Ramos (cell line): Measurements from ENCODE around the gene ZNF470.

ENCODE experiments used
- in situ Hi-C: fragments of 300-500 bp; cut with MboI; formaldehyde crosslinking; loops from one replicate; pipeline ENCODE4 v1.14.3; 2022; ENCODE audit warnings: low sequenced_read_pairs; ENCODE audit not compliant: unreplicated experiment

Gene ZNF470

GRCh38 chr19:56603829-56604228 lies 36.6 kb downstream of the ZNF470 start:
- in situ Hi-C loops: no loop called here

- in situ Hi-C loops: no loop called here
Observed at GRCh38 chr19:56608274-56608964, 41.2 kb downstream of the ZNF470 start.

- in situ Hi-C loops: no loop called here
Observed at GRCh38 chr19:56611288-56611687, 44.0 kb downstream of the ZNF470 start.

- in situ Hi-C loops: no loop called here
Observed at GRCh38 chr19:56612737-56613136, 45.5 kb downstream of the ZNF470 start.

- in situ Hi-C loops: no loop called here
Observed at GRCh38 chr19:56613639-56614038, 46.4 kb downstream of the ZNF470 start.

- in situ Hi-C loops: no loop called here
Observed at GRCh38 chr19:56617531-56617930, 50.3 kb downstream of the ZNF470 start.

- in situ Hi-C loops: no loop called here
Observed at GRCh38 chr19:56619121-56619520, 51.9 kb downstream of the ZNF470 start.

- in situ Hi-C loops: no loop called here
Observed at GRCh38 chr19:56622374-56622773, 55.1 kb downstream of the ZNF470 start.

- in situ Hi-C loops: no loop called here
Observed at GRCh38 chr19:56623006-56623405, 55.7 kb downstream of the ZNF470 start.

GRCh38 chr19:56625708-56626107 lies 58.4 kb downstream of the ZNF470 start:
- in situ Hi-C loops: no loop called here

GRCh38 chr19:56633021-56633420 lies 65.8 kb downstream of the ZNF470 start:
- in situ Hi-C loops: no loop called here

GRCh38 chr19:56637976-56638555 lies 70.8 kb downstream of the ZNF470 start:
- in situ Hi-C loops: no loop called here
